ENCODE data around the gene TM4SF1. TPM values are rescaled to one million over a fixed set of nuclear protein-coding genes. Genes with fewer than 3 reads are reported as not detected.

The TM4SF1 gene
- total RNA-seq, 1 donor from 2014 or later = 39.2 TPM

DNA sequence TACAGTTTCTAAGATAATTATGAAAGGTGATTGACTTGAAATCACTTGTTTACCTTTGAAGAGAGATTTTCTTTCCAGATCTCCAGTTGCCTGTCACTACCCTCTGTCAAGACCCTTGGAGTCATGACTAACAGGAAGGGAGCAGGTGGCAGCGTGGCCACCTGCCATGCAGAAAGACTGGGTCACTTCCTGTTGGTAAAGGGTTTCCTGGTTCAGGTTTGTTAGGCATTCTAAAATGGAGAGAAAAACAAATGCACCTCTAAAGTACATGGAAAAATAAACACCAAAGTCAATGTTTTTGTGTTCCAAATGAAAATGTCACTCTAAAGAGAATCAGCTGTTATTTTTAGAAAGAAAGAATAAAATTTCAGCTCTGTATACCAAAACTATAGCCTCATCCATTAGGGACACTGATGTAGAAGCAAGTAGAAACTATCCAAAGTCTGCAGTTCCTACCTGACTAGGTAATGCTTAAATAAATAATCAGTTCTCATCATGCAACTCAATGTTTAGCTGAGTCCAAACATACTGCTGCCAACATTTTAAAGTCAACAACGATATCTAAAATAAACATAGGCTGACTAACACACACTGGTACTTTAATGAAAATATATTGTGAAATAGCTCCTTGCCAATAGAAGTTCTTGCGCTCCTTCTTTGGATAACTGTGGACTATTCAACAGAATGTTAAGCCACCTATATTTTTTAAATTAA lies 23.9 kb upstream of the TM4SF1 start:
- H3K36me3 Mint-ChIP-seq = no peaks in the 10 kb centered on the region
- H3K4me1 Mint-ChIP-seq = peaks cover 8% of the 10 kb centered on the region
- DNase-seq (ENCODE audit: low spot score in 2 of 2, unreplicated experiment in 2 of 2) = no peak
- H3K4me3 Mint-ChIP-seq = no peak overlapping the region
- peaks cover 9% of the 10 kb centered on the region for H3K9me3 Mint-ChIP-seq
- no peaks in the 10 kb centered on the region for H3K27me3 Mint-ChIP-seq (ENCODE audit: low read depth)
- no peak overlapping the region for H3K27ac Mint-ChIP-seq
- TF ChIP-seq, protein P1, sequence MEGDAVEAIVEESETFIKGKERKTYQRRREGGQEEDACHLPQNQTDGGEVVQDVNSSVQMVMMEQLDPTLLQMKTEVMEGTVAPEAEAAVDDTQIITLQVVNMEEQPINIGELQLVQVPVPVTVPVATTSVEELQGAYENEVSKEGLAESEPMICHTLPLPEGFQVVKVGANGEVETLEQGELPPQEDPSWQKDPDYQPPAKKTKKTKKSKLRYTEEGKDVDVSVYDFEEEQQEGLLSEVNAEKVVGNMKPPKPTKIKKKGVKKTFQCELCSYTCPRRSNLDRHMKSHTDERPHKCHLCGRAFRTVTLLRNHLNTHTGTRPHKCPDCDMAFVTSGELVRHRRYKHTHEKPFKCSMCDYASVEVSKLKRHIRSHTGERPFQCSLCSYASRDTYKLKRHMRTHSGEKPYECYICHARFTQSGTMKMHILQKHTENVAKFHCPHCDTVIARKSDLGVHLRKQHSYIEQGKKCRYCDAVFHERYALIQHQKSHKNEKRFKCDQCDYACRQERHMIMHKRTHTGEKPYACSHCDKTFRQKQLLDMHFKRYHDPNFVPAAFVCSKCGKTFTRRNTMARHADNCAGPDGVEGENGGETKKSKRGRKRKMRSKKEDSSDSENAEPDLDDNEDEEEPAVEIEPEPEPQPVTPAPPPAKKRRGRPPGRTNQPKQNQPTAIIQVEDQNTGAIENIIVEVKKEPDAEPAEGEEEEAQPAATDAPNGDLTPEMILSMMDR (IDR thresholded peaks at IDR 0.05; ENCODE audit: unreplicated experiment) = no peak

DNA sequence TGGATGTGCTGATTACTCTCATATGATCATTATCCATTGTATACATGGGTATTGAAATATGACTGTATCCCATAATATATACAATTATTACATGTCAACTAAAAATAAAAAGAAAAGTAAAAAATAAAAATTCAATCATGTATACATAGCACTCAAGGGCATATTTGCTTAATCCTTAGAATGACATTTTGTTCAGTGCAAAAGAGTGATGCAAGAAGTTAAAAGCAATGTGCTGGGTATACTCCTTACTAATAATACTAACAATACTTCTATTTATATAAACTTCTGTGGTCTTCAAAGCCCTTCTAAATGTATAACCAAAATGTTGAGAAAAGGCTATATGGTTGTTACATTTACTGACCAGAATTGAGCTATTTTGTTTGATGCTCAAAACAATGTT lies 23.2 kb upstream of the TM4SF1 start:
- H3K9me3 Mint-ChIP-seq = peaks cover 9% of the 10 kb centered on the region

DNA sequence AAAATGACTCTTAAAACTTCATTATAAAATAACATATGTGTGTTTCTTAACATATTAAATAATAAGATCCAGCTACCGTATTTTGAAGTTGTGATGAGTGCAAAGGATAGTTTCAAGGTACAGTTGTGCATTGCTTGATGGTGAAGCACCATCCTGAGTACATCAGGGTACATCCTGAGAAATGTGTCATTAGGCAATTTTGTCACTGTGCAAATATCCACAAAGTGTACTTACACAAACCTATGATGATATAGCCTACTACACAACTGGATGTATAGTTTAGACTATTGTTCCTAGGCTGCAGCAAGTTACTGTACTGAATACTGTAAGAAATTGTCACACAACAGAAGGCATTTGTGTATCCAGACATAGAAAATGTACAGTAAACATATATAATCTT lies 20.8 kb upstream of the TM4SF1 start:
- DNase-seq (ENCODE audit: low spot score in 2 of 2, unreplicated experiment in 2 of 2) = no peak
- H3K27ac Mint-ChIP-seq = no peak overlapping the region
- H3K27me3 Mint-ChIP-seq (ENCODE audit: low read depth) = no peaks in the 10 kb centered on the region
- TF ChIP-seq, protein P1 (IDR thresholded peaks at IDR 0.05; ENCODE audit: unreplicated experiment) = no peak
- H3K4me3 Mint-ChIP-seq = no peak overlapping the region
- H3K9me3 Mint-ChIP-seq = peaks cover 9% of the 10 kb centered on the region
- peaks cover 32% of the 10 kb centered on the region for H3K4me1 Mint-ChIP-seq
- H3K36me3 Mint-ChIP-seq = no peaks in the 10 kb centered on the region

More for the DNA sequence above, 23.2 kb upstream of the TM4SF1 start:
- Mint-ChIP-seq H3K36me3 (no peaks in the 10 kb centered on the region), H3K4me3 (no peak overlapping the region), H3K4me1 (peaks cover 15% of the 10 kb centered on the region), H3K27me3 (ENCODE audit: low read depth) (no peaks in the 10 kb centered on the region), H3K27ac (no peak overlapping the region)
- TF ChIP-seq, protein P1 (IDR thresholded peaks at IDR 0.05; ENCODE audit: unreplicated experiment) = no peak
- no peak for DNase-seq (ENCODE audit: low spot score in 2 of 2, unreplicated experiment in 2 of 2)

DNA sequence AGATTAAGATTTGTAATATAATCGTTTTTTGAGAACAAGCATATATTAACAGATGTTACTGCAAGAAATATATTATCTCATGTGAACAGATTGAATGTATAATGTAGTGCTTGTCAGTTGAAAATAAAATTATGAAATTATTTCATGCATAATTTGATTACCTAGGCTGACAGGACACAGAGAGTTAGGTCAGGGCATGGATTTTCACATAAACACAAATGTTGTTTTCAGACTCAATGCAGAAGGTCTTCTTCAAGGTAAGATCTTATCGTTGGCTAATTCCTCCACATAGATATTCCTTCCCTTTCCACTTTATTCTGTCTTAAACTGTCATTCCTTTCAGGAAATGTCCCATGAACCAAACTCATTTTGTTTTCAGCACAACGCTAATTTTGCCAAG lies 20.1 kb upstream of the TM4SF1 start:
- Mint-ChIP-seq H3K4me1 (peaks cover 37% of the 10 kb centered on the region), H3K27ac (no peak overlapping the region), H3K27me3 (ENCODE audit: low read depth) (no peaks in the 10 kb centered on the region), H3K36me3 (no peaks in the 10 kb centered on the region), H3K9me3 (peaks cover 8% of the 10 kb centered on the region), H3K4me3 (no peak overlapping the region)
- no peak for DNase-seq (ENCODE audit: low spot score in 2 of 2, unreplicated experiment in 2 of 2)
- TF ChIP-seq, protein P1 (IDR thresholded peaks at IDR 0.05; ENCODE audit: unreplicated experiment) = no peak

DNA sequence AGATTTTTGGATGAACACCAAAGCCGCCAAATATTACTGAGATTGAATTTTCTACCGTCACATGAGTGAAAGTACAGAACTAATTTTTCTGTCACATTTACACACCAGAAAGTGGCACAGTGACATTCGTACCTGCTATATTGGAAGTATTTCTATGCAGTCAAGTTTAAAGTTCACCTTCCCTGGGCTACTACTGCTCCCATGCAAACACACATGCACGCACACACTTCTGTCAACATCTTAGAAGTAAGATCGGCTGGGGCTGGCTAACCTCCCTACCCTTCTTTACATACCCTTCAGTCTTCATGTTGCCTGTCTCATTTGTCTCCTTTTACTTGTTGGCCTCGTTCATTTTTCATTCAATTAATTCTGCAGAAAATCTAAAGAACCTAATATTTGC lies 19.0 kb upstream of the TM4SF1 start:
- H3K9me3 Mint-ChIP-seq = no peaks in the 10 kb centered on the region
- no peak overlapping the region for H3K4me3 Mint-ChIP-seq
- H3K4me1 Mint-ChIP-seq = peaks cover 37% of the 10 kb centered on the region
- H3K27me3 Mint-ChIP-seq (ENCODE audit: low read depth) = no peaks in the 10 kb centered on the region
- no peak for DNase-seq (ENCODE audit: low spot score in 2 of 2, unreplicated experiment in 2 of 2)
- H3K36me3 Mint-ChIP-seq = no peaks in the 10 kb centered on the region
- peak overlapping the region; percentile 94 for H3K27ac Mint-ChIP-seq
- TF ChIP-seq, protein P1 (IDR thresholded peaks at IDR 0.05; ENCODE audit: unreplicated experiment) = no peak

Measured in mesothelial cell of epicardium (in vitro differentiated cells).